22Rv1 (cell line): ENCODE results near the gene KIF2C.

Source experiments
- H3K27ac ChIP-seq: fragments of 450-650 bp; 2 replicates; pipeline ENCODE4 v1.5.1; 2017
- CTCF ChIP-seq: fragments of 450-650 bp; IDR thresholded peaks from 2 replicates; pipeline ENCODE4 v1.5.1; 2017; ENCODE audit warnings: mild to moderate bottlenecking
- ZFX ChIP-seq: fragments of 450-650 bp; IDR thresholded peaks from 2 replicates; pipeline ENCODE4 v1.6.1; 2017; ENCODE audit warnings: antibody characterized with exemption, borderline replicate concordance

The KIF2C gene

DNA sequence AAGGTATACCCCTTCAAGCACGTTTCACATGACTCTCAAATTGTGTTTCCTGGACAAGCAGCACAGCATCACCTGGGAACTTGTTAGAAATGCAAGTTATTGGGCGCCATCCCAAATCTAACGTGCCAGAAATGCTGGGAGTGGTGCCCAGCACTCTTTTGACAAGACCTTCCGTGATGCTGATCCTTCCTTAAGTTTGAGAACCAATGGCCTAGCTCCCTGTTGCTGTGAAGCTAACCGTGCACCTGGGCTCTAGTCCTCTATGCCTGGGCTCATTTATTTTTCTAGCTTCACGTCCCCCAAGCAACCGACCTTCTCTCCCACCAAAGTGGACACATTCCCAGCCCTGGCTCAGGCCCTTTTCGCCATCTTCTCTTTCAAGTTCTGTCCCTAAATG, 44.1 kb downstream of the KIF2C start:
- TF ChIP-seq CTCF (no peak), ZFX (no peak)
- no peak overlapping the region for H3K27ac ChIP-seq

GRCh38 chr1:44784094-44785028, 44.7 kb downstream of the KIF2C start:
- no peak overlapping the region for H3K27ac ChIP-seq
- TF ChIP-seq CTCF = no peak
- no peak for TF ChIP-seq ZFX

GRCh38 chr1:44785029-44785380, 45.4 kb downstream of the KIF2C start:
- H3K27ac ChIP-seq = no peak overlapping the region
- TF ChIP-seq CTCF (no peak), ZFX (no peak)

DNA sequence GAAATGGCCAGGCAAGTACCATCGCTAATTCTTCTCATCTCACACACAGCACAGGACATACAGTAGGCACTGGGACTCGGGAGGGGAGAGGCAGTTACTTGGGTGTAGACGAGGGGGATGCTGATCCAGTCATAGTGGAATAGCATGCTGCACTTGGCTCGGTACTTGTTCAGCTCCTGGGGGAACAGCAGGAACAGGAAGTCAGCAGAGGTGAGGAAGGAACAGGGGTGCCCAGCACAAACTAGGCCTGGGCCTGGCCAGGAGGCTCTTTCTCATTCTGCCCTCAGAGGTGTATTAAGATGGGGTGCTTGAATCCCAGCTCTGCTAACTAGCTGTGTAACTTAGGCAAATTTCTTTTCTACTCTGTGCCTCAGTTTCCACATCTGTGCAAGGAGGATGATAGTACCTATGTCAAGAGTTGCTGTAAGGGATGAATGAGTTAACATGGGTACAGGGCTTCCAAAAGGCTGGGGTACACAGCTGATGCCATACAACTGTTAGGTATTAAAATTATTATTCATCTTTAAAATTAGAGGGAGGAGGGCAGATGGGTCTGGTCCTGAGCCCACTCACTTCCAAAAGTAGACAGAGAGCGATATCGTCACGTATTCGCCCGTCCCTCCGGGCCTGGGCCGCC, 46.0 kb downstream of the KIF2C start:
- no peak for TF ChIP-seq CTCF
- no peak for TF ChIP-seq ZFX
- H3K27ac ChIP-seq = no peak overlapping the region

GRCh38 chr1:44786138-44786840, 46.7 kb downstream of the KIF2C start:
- TF ChIP-seq ZFX (no peak), CTCF (peak; percentile 97)
- no peak overlapping the region for H3K27ac ChIP-seq

DNA sequence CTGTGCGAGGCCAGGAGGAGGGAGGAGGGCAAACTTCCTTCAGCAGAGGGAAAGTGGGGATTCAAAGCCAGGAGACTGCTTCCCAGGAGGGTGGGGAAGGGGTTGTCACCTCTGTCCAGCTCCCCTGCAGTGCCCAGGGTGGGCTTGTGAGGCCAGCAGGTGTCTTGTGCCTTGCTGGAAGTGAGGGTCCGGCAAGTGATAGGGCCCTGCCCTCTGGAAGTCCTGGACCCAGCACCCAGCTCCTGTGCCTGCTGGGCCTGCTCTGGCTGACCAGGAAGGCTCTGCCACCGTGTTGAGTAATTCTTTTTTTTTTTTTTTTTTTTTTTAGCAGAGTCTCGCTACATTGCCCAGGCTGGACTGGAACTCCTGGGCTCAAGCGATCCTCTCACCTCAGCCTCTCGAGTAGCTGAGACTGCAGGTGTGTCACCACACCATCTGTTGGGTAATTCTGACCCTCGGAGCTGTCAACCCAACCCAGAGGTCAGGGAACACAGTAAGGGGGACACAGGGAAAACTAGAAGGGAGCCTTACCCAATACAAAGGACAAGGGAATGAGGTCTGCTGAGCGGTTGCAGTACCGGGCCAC, 47.3 kb downstream of the KIF2C start:
- TF ChIP-seq ZFX (no peak), CTCF (no peak)
- H3K27ac ChIP-seq = no peak overlapping the region
